OCI-LY1 (cell line): Measurements from ENCODE around the gene MPPED1.

ENCODE experiments used
- EZH2 ChIP-seq: fragments of 200-600 bp; sonication (generic), shearing (Covaris generic); IDR thresholded peaks from 2 replicates; pipeline ENCODE4 v1.8.0; 2017; ENCODE audit warnings: borderline replicate concordance, mixed run types, mild to moderate bottlenecking, antibody characterized with exemption, low read length, moderate library complexity, mixed read lengths
- TF ChIP-seq, protein P1 (sequence below): fragments of 200-600 bp; sonication (generic), shearing (Covaris generic); IDR thresholded peaks from 2 replicates; pipeline ENCODE4 v1.5.1; 2017; ENCODE audit warnings: mild to moderate bottlenecking, antibody characterized with exemption, low read length, moderate library complexity, mixed read lengths

DNA sequence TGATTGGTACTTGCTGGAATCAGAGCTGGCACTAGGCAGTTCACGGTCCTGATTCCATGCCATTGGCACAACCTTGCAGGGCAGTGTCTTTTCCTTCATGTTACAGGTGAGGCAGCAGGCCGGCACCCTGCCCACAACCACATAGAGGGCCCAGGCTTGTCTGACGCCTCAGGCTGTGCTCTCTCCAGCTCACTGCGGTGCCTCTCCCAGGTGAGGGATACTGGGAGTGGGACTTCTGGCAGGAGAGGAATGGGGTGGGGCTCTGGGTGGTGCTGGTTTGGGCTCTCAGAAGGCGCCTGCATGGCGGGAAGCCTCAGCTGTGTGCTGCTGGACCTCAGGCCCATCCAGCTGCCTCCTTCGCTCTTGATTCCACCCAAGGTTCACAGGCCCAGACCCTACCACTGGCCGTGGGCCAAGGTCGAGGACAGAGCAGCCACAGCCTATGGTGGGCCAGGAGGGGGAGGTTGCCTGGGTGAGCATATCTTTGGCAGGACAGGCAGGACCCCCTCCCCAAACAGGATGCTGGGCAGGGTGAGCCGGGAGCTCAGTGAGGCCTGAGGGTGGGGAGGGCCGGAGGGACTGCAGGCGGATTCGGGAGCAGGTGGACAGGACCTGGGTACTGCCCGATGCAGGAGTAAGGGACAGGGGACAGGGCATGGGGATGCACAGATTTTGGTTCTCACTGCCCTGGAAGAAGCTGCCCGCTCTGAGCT, 7.0 kb upstream of the MPPED1 start:
- TF ChIP-seq, protein P1, sequence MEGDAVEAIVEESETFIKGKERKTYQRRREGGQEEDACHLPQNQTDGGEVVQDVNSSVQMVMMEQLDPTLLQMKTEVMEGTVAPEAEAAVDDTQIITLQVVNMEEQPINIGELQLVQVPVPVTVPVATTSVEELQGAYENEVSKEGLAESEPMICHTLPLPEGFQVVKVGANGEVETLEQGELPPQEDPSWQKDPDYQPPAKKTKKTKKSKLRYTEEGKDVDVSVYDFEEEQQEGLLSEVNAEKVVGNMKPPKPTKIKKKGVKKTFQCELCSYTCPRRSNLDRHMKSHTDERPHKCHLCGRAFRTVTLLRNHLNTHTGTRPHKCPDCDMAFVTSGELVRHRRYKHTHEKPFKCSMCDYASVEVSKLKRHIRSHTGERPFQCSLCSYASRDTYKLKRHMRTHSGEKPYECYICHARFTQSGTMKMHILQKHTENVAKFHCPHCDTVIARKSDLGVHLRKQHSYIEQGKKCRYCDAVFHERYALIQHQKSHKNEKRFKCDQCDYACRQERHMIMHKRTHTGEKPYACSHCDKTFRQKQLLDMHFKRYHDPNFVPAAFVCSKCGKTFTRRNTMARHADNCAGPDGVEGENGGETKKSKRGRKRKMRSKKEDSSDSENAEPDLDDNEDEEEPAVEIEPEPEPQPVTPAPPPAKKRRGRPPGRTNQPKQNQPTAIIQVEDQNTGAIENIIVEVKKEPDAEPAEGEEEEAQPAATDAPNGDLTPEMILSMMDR, result no peak
- TF ChIP-seq EZH2, result no peak
